Prostate gland (tissue), 2 donors: ENCODE results near the gene COA6.

Experiments used
- POLR2A ChIP-seq: fragments of 450-650 bp; IDR thresholded peaks from one replicate; pipeline ENCODE4 v1.6.1; 2016; ENCODE audit warnings: antibody characterized with exemption, mild to moderate bottlenecking
- POLR2AphosphoS5 ChIP-seq: sonication (generic); formaldehyde crosslinking; IDR thresholded peaks from one replicate; pipeline ENCODE4 v1.6.1; 2017; ENCODE audit warnings: antibody characterized with exemption
- TF ChIP-seq, protein P1 (sequence below), 4 experiments: fragments of 200-600 bp in 2 of 4; fragments of 450-650 bp in 2 of 4; sonication (generic) in 2 of 4; IDR thresholded peaks; 1 replicate in 3 of 4; 2 replicates in 1 of 4; pipeline ENCODE4 v1.5.1; 2016 to 2019; ENCODE audit warnings: antibody characterized with exemption in 4 of 4, mild to moderate bottlenecking in 2 of 4, moderate library complexity in 2 of 4

DNA sequence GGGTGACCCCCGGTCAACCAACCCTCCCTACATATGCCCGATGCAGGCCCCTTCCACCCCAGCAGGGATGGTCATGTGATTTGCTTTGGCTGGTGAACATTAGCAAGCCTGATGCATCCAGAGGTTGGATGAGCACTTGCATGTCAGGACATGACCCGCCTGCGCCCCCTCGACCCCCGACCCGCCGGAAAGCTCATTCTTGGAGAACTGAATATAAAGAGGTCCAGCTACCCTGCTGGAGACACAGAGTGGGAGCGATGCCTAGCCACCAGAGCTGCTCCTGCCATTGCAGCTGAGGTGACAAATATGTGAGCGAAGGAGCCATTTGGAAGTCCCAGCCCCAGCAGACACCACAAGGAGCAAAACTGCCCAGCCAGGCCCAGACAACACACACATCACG lies 39.6 kb downstream of the COA6 start:
- TF ChIP-seq, protein P1, sequence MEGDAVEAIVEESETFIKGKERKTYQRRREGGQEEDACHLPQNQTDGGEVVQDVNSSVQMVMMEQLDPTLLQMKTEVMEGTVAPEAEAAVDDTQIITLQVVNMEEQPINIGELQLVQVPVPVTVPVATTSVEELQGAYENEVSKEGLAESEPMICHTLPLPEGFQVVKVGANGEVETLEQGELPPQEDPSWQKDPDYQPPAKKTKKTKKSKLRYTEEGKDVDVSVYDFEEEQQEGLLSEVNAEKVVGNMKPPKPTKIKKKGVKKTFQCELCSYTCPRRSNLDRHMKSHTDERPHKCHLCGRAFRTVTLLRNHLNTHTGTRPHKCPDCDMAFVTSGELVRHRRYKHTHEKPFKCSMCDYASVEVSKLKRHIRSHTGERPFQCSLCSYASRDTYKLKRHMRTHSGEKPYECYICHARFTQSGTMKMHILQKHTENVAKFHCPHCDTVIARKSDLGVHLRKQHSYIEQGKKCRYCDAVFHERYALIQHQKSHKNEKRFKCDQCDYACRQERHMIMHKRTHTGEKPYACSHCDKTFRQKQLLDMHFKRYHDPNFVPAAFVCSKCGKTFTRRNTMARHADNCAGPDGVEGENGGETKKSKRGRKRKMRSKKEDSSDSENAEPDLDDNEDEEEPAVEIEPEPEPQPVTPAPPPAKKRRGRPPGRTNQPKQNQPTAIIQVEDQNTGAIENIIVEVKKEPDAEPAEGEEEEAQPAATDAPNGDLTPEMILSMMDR (IDR thresholded peaks at IDR 0.05): no peak
- TF ChIP-seq POLR2AphosphoS5 (no peak), POLR2A (no peak)
